Measurements from ENCODE around the gene CCT6A. TPM values are rescaled to one million over a fixed set of nuclear protein-coding genes. Genes with fewer than 3 reads are reported as not detected.
"Not testable (repeated sequence)": the region's sequence is repeated elsewhere in the genome, so short reads cannot be mapped to it uniquely, and the experiment has no call there.

The CCT6A gene
- total RNA-seq, 1 experiment from 2014 or later, result 149 TPM

GRCh38 chr7:56081626-56082340, 30.2 kb downstream of the CCT6A start:
- no peaks in the 10 kb centered on the region for H4K20me1 ChIP-seq (ENCODE audit: insufficient read depth, low read depth, low read length)
- H3K9me2 ChIP-seq (replicated peaks; ENCODE audit: insufficient read depth, low read length), result no peaks in the 10 kb centered on the region
- H3K27me3 ChIP-seq (ENCODE audit: low read length), result no peaks in the 10 kb centered on the region
- H3K4me3 ChIP-seq (ENCODE audit: low read length), result no peak overlapping the region
- no peaks in the 10 kb centered on the region for H3K9me3 ChIP-seq (ENCODE audit: low read length)
- H3K79me2 ChIP-seq (ENCODE audit: low read length), result no peaks in the 10 kb centered on the region
- H3K4me1 ChIP-seq (ENCODE audit: low read length), result peaks cover 30% of the 10 kb centered on the region
- H3K27ac ChIP-seq (ENCODE audit: low read length), result no peak overlapping the region
- DNase-seq, result no peak
- H3K4me2 ChIP-seq (ENCODE audit: low read depth, low read length, poor library complexity, severe bottlenecking), result no peak overlapping the region
- no peak overlapping the region for H2AFZ ChIP-seq (ENCODE audit: low read length)
- no peak overlapping the region for H3K9ac ChIP-seq (ENCODE audit: low read length)
- peaks cover 8% of the 10 kb centered on the region; the same call in 1 of the 2 replicates for H3K36me3 ChIP-seq (ENCODE audit: insufficient read depth, low read length)

GRCh38 chr7:56083150-56083785, 31.7 kb downstream of the CCT6A start:
- Histone ChIP-seq H3K27me3 (ENCODE audit: low read length) (no peaks in the 10 kb centered on the region), H3K4me1 (ENCODE audit: low read length) (peaks cover 30% of the 10 kb centered on the region), H4K20me1 (ENCODE audit: insufficient read depth, low read depth, low read length) (no peaks in the 10 kb centered on the region), H3K9me2 (replicated peaks; ENCODE audit: insufficient read depth, low read length) (no peaks in the 10 kb centered on the region), H3K27ac (ENCODE audit: low read length) (peak overlapping the region; percentile 34; the same call in 1 of the 2 replicates), H3K4me3 (ENCODE audit: low read length) (no peak overlapping the region), H3K79me2 (ENCODE audit: low read length) (no peaks in the 10 kb centered on the region), H3K9me3 (ENCODE audit: low read length) (no peaks in the 10 kb centered on the region), H3K4me2 (ENCODE audit: low read depth, low read length, poor library complexity, severe bottlenecking) (peak overlapping the region; percentile 21), H2AFZ (ENCODE audit: low read length) (no peak overlapping the region), H3K9ac (ENCODE audit: low read length) (no peak overlapping the region; the same call in 1 of the 2 replicates), H3K36me3 (ENCODE audit: insufficient read depth, low read length) (peaks cover 8% of the 10 kb centered on the region; the same call in 1 of the 2 replicates)
- DNase-seq, result peak; percentile 65

- no peak overlapping the region for H2AFZ ChIP-seq (ENCODE audit: low read length)
- no peaks in the 10 kb centered on the region for H4K20me1 ChIP-seq (ENCODE audit: insufficient read depth, low read depth, low read length)
- no peaks in the 10 kb centered on the region for H3K36me3 ChIP-seq (ENCODE audit: insufficient read depth, low read length)
- no peaks in the 10 kb centered on the region for H3K27me3 ChIP-seq (ENCODE audit: low read length)
- H3K9me3 ChIP-seq (ENCODE audit: low read length), result no peaks in the 10 kb centered on the region
- no peaks in the 10 kb centered on the region for H3K9me2 ChIP-seq (replicated peaks; ENCODE audit: insufficient read depth, low read length)
- no peak overlapping the region for H3K4me3 ChIP-seq (ENCODE audit: low read length)
- H3K4me2 ChIP-seq (ENCODE audit: low read depth, low read length, poor library complexity, severe bottlenecking), result no peak overlapping the region
- DNase-seq, result no peak
- H3K9ac ChIP-seq (ENCODE audit: low read length), result no peak overlapping the region
- H3K27ac ChIP-seq (ENCODE audit: low read length), result no peak overlapping the region
- H3K79me2 ChIP-seq (ENCODE audit: low read length), result no peaks in the 10 kb centered on the region
- H3K4me1 ChIP-seq (ENCODE audit: low read length), result peaks cover 30% of the 10 kb centered on the region
These were observed 35.2 kb downstream of the CCT6A start for GRCh38 chr7:56086761-56087160.

GRCh38 chr7:56087445-56087844, 35.9 kb downstream of the CCT6A start:
- Histone ChIP-seq H3K9me2 (replicated peaks; ENCODE audit: insufficient read depth, low read length) (no peaks in the 10 kb centered on the region), H3K27me3 (ENCODE audit: low read length) (no peaks in the 10 kb centered on the region), H3K4me2 (ENCODE audit: low read depth, low read length, poor library complexity, severe bottlenecking) (no peak overlapping the region), H3K36me3 (ENCODE audit: insufficient read depth, low read length) (no peaks in the 10 kb centered on the region), H3K4me3 (ENCODE audit: low read length) (no peak overlapping the region), H3K27ac (ENCODE audit: low read length) (no peak overlapping the region), H2AFZ (ENCODE audit: low read length) (no peak overlapping the region), H3K79me2 (ENCODE audit: low read length) (no peaks in the 10 kb centered on the region), H3K9ac (ENCODE audit: low read length) (no peak overlapping the region), H4K20me1 (ENCODE audit: insufficient read depth, low read depth, low read length) (no peaks in the 10 kb centered on the region), H3K9me3 (ENCODE audit: low read length) (no peaks in the 10 kb centered on the region), H3K4me1 (ENCODE audit: low read length) (peaks cover 26% of the 10 kb centered on the region)
- no peak for DNase-seq

GRCh38 chr7:56091591-56091990, 40.0 kb downstream of the CCT6A start:
- no peak overlapping the region for H3K4me2 ChIP-seq (ENCODE audit: low read depth, low read length, poor library complexity, severe bottlenecking)
- H3K79me2 ChIP-seq (ENCODE audit: low read length), result no peaks in the 10 kb centered on the region

GRCh38 chr7:56092388-56092787, 40.8 kb downstream of the CCT6A start:
- not testable (repeated sequence) for H4K20me1 ChIP-seq (ENCODE audit: insufficient read depth, low read depth, low read length); H3K4me1 ChIP-seq (ENCODE audit: low read length); DNase-seq; H3K9me3 ChIP-seq (ENCODE audit: low read length); H3K9me2 ChIP-seq (replicated peaks; ENCODE audit: insufficient read depth, low read length); H3K79me2 ChIP-seq (ENCODE audit: low read length); H3K36me3 ChIP-seq (ENCODE audit: insufficient read depth, low read length); H3K27me3 ChIP-seq (ENCODE audit: low read length); H3K4me2 ChIP-seq (ENCODE audit: low read depth, low read length, poor library complexity, severe bottlenecking); H3K27ac ChIP-seq (ENCODE audit: low read length); H3K9ac ChIP-seq (ENCODE audit: low read length); H2AFZ ChIP-seq (ENCODE audit: low read length); H3K4me3 ChIP-seq (ENCODE audit: low read length)

More at GRCh38 chr7:56091591-56091990, 40.0 kb downstream of the CCT6A start:
- Histone ChIP-seq H3K27me3 (ENCODE audit: low read length) (no peaks in the 10 kb centered on the region), H3K36me3 (ENCODE audit: insufficient read depth, low read length) (no peaks in the 10 kb centered on the region; the same call in 1 of the 2 replicates), H3K4me3 (ENCODE audit: low read length) (no peak overlapping the region), H3K9ac (ENCODE audit: low read length) (no peak overlapping the region), H3K4me1 (ENCODE audit: low read length) (no peaks in the 10 kb centered on the region), H3K27ac (ENCODE audit: low read length) (no peak overlapping the region), H4K20me1 (ENCODE audit: insufficient read depth, low read depth, low read length) (no peaks in the 10 kb centered on the region), H2AFZ (ENCODE audit: low read length) (no peak overlapping the region), H3K9me2 (replicated peaks; ENCODE audit: insufficient read depth, low read length) (no peaks in the 10 kb centered on the region), H3K9me3 (ENCODE audit: low read length) (no peaks in the 10 kb centered on the region)
- DNase-seq, result no peak

GRCh38 chr7:56092789-56093531, 41.4 kb downstream of the CCT6A start, which contains the start of gene PHKG1:
Gene PHKG1 (minus strand): TSS chr7:56092952. CDS start chr7:56088941, 4,011 bp downstream.
- Histone ChIP-seq H3K4me2 (ENCODE audit: low read depth, low read length, poor library complexity, severe bottlenecking) (no peak within 1 kb of the TSS), H3K4me3 (ENCODE audit: low read length) (no peak within 1 kb of the TSS), H3K4me1 (ENCODE audit: low read length) (no peaks in the 10 kb centered on the region), H3K79me2 (ENCODE audit: low read length) (no peaks in the 10 kb centered on the region), H4K20me1 (ENCODE audit: insufficient read depth, low read depth, low read length) (no peaks in the 10 kb centered on the region), H3K36me3 (ENCODE audit: insufficient read depth, low read length) (no peaks in the 10 kb centered on the region; the same call in 1 of the 2 replicates), H3K27me3 (ENCODE audit: low read length) (no peaks in the 10 kb centered on the region), H3K9me3 (ENCODE audit: low read length) (no peaks in the 10 kb centered on the region), H3K9me2 (replicated peaks; ENCODE audit: insufficient read depth, low read length) (no peaks in the 10 kb centered on the region), H2AFZ (ENCODE audit: low read length) (no peak within 1 kb of the TSS), H3K9ac (ENCODE audit: low read length) (no peak within 1 kb of the TSS), H3K27ac (ENCODE audit: low read length) (no peak within 1 kb of the TSS)
- no peak for DNase-seq

GRCh38 chr7:56097700-56098099, 46.1 kb downstream of the CCT6A start:
- no peaks in the 10 kb centered on the region for H4K20me1 ChIP-seq (ENCODE audit: insufficient read depth, low read depth, low read length)
- H3K36me3 ChIP-seq (ENCODE audit: insufficient read depth, low read length), result peaks cover 22% of the 10 kb centered on the region; the same call in 1 of the 2 replicates
- H3K4me1 ChIP-seq (ENCODE audit: low read length), result no peaks in the 10 kb centered on the region
- no peaks in the 10 kb centered on the region for H3K9me3 ChIP-seq (ENCODE audit: low read length)
- no peaks in the 10 kb centered on the region for H3K79me2 ChIP-seq (ENCODE audit: low read length)
- no peaks in the 10 kb centered on the region for H3K9me2 ChIP-seq (replicated peaks; ENCODE audit: insufficient read depth, low read length)
- H3K27ac ChIP-seq (ENCODE audit: low read length), result no peak overlapping the region
- DNase-seq, result no peak
- no peak overlapping the region for H3K9ac ChIP-seq (ENCODE audit: low read length)
- H3K4me3 ChIP-seq (ENCODE audit: low read length), result no peak overlapping the region
- H3K27me3 ChIP-seq (ENCODE audit: low read length), result no peaks in the 10 kb centered on the region
- no peak overlapping the region for H3K4me2 ChIP-seq (ENCODE audit: low read depth, low read length, poor library complexity, severe bottlenecking)
- H2AFZ ChIP-seq (ENCODE audit: low read length), result no peak overlapping the region
